AG04450 (cell line): ENCODE measurements around the gene SLC46A1. TPM values are rescaled to one million over a fixed set of nuclear protein-coding genes. Genes with fewer than 3 reads are reported as not detected.

ENCODE experiments used
- CTCF ChIA-PET: fragments of 300-600, 350-600 bp; formaldehyde crosslinking; extraction: SDS; loops from one replicate; lab custom pipeline; 2022; ENCODE audit warnings: antibody characterized with exemption, inconsistent platforms; lab: Charles Lee
- POLR2A ChIA-PET: fragments of 350-600 bp; formaldehyde crosslinking; extraction: SDS; loops from one replicate; lab custom pipeline; 2021; ENCODE audit warnings: antibody characterized with exemption, inconsistent platforms; lab: Yijun Ruan, JAX
- DNase-seq: peaks from one replicate; pipeline ENCODE4 v3.0.0-alpha.2; 2011; ENCODE audit warnings: low read depth, low spot score
- H3K27ac ChIP-seq: one replicate; pipeline ENCODE4 v1.5.1; 2012; ENCODE audit warnings: low read depth, low read length, control low read depth
- H3K27me3 ChIP-seq: one replicate; pipeline ENCODE4 v1.6.0; 2012; ENCODE audit warnings: low read length; ENCODE audit not compliant: control insufficient read depth, insufficient read depth
- H3K4me3 ChIP-seq: 2 replicates; pipeline ENCODE4 v1.5.1; 2011; ENCODE audit warnings: mild to moderate bottlenecking, low read depth, low read length, control low read depth
- H3K9me3 ChIP-seq: 2 replicates; pipeline ENCODE4 v1.5.1; 2012; ENCODE audit warnings: low read length; ENCODE audit not compliant: control insufficient read depth, insufficient read depth
- polyA plus RNA-seq: library from polyadenylated mRNA; depleted of rRNA; stranded (reverse); fragments of >200 nt; gene quantifications from 2 replicates; pipeline ENCODE4 v1.2.3, GENCODE V29; 2011
- TF ChIP-seq, protein P1 (sequence below): IDR thresholded peaks from 2 replicates; pipeline ENCODE4 v1.5.1; 2011; ENCODE audit warnings: low read depth, low read length, control low read depth, inconsistent platforms

SLC46A1 gene
- polyA plus RNA-seq, 1 experiment = 2.5 TPM

GRCh38 chr17:28425206-28425605 lies 19.2 kb upstream of the SLC46A1 start:
- Histone ChIP-seq H3K4me3 (no peak overlapping the region), H3K27ac (no peak overlapping the region), H3K9me3 (no peaks in the 10 kb centered on the region), H3K27me3 (peaks cover 4% of the 10 kb centered on the region)
- ChIA-PET POLR2A (no interaction called here), CTCF (interaction anchor here (3.7 kb wide), 1 partner anchor 9 kb away, joined by 19 read pairs; no protein-coding TSS in a partner anchor)
- no peak for DNase-seq
- TF ChIP-seq, protein P1, sequence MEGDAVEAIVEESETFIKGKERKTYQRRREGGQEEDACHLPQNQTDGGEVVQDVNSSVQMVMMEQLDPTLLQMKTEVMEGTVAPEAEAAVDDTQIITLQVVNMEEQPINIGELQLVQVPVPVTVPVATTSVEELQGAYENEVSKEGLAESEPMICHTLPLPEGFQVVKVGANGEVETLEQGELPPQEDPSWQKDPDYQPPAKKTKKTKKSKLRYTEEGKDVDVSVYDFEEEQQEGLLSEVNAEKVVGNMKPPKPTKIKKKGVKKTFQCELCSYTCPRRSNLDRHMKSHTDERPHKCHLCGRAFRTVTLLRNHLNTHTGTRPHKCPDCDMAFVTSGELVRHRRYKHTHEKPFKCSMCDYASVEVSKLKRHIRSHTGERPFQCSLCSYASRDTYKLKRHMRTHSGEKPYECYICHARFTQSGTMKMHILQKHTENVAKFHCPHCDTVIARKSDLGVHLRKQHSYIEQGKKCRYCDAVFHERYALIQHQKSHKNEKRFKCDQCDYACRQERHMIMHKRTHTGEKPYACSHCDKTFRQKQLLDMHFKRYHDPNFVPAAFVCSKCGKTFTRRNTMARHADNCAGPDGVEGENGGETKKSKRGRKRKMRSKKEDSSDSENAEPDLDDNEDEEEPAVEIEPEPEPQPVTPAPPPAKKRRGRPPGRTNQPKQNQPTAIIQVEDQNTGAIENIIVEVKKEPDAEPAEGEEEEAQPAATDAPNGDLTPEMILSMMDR = no peak

- peaks cover 4% of the 10 kb centered on the region for H3K27me3 ChIP-seq
- POLR2A ChIA-PET = no interaction called here
- H3K9me3 ChIP-seq = no peaks in the 10 kb centered on the region
- CTCF ChIA-PET = interaction anchor here (0.6 kb wide), 1 partner anchor 708 kb away, joined by 3 read pairs; no protein-coding TSS in a partner anchor
- H3K27ac ChIP-seq = no peak overlapping the region
- DNase-seq = no peak
- H3K4me3 ChIP-seq = no peak overlapping the region
- TF ChIP-seq, protein P1 = no peak
Measured at GRCh38 chr17:28421787-28422305, 15.8 kb upstream of the SLC46A1 start.

DNA sequence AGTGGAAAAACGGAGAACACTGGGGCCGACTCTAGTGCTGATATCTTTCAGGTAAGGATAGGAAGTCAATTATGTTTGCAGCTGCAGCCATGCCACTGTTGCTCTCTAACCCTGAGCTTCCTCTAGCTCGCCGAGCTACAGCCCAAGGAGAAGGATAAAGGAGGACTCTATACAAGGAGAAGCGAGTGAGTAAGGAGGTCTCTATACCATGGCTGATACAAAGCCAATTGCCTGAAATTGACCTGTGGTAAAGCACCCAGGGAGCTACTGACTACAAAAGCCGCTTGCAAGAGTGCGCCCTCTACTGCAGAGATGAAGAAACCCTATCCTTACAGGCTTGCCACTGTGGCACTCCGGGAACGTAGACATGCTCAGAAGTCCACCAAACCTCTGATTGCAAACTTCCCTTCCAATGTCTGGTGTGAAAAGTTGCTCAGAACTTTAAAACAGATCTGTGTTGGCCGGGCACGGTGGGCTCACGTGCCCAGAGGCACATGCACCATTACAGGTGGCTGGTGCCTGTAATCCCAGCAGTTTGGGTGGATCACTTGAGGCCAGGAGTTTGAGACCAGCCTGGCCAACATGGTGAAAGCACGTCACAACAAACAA lies 10.8 kb upstream of the SLC46A1 start:
- CTCF ChIA-PET = interaction anchor here (0.6 to 3.7 kb wide), 22 partner anchors 9 to 201 kb away, joined by 3 to 39 read pairs (median 4); partner anchors contain the start of genes POLDIP2, SARM1, SLC46A1 and VTN
- peak; percentile 24 for DNase-seq
- POLR2A ChIA-PET = interaction anchor here (1.0 kb wide), 1 partner anchor 59 kb away, joined by 3 read pairs; the partner anchor contains the start of gene POLDIP2
- TF ChIP-seq, protein P1 = peak; percentile 79
- Histone ChIP-seq H3K9me3 (no peaks in the 10 kb centered on the region), H3K27me3 (peaks cover 23% of the 10 kb centered on the region), H3K4me3 (no peak overlapping the region), H3K27ac (no peak overlapping the region)

GRCh38 chr17:28415886-28416285 lies 9.9 kb upstream of the SLC46A1 start:
- ChIA-PET CTCF (interaction anchor here (0.9 to 3.7 kb wide), 12 partner anchors 10 to 78 kb away, joined by 3 to 39 read pairs (median 5); partner anchors contain the start of genes POLDIP2 and SLC46A1), POLR2A (no interaction called here)
- DNase-seq = no peak
- TF ChIP-seq, protein P1 = no peak
- Histone ChIP-seq H3K27ac (no peak overlapping the region), H3K9me3 (no peaks in the 10 kb centered on the region), H3K27me3 (peaks cover 27% of the 10 kb centered on the region), H3K4me3 (no peak overlapping the region)

GRCh38 chr17:28413804-28414203 lies 7.8 kb upstream of the SLC46A1 start:
- ChIA-PET POLR2A (no interaction called here), CTCF (no interaction called here)
- Histone ChIP-seq H3K4me3 (no peak overlapping the region), H3K27me3 (peaks cover 28% of the 10 kb centered on the region), H3K9me3 (no peaks in the 10 kb centered on the region), H3K27ac (no peak overlapping the region)
- no peak for DNase-seq
- TF ChIP-seq, protein P1 = no peak
